D721Med (cell line): ENCODE data around the gene ANKRD6.

Source experiments
- DNase-seq: peaks from one replicate; pipeline ENCODE4 v3.0.0; 2011; ENCODE audit warnings: low spot score; ENCODE audit not compliant: insufficient read length
- FAIRE-seq: peaks from 2 replicates; lab custom pipeline; 2011; peaks lifted over from hg19 to GRCh38; lab: Jason Lieb, UNC
- TF ChIP-seq, protein P1 (sequence below): IDR thresholded peaks from 2 replicates; pipeline ENCODE4 v1.5.1; 2012; ENCODE audit warnings: mild to moderate bottlenecking, control low read depth; ENCODE audit not compliant: insufficient read depth; ENCODE audit errors: missing control alignments

ANKRD6 gene

DNA sequence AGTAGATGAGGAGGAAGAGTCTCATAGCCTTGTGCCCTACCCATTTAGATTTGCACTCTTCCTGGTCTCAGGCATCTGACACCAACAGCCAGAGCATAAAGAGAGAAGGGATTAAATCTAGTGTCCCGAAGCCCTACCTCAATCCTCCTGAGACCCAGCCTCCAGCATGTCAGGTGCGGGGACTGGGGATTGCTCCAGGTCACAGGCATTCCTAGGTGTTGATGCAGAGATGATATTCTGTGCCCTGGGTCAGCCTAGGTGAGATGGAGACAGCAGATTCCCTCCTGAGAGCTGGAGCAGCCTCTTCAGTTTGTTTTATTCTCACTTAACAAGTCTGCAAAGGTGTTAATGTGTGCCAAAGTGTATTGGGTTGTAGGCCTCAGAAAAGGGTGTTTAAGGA is 89.8 kb downstream of the ANKRD6 start:
- FAIRE-seq: no peak
- DNase-seq: no peak
- TF ChIP-seq, protein P1, sequence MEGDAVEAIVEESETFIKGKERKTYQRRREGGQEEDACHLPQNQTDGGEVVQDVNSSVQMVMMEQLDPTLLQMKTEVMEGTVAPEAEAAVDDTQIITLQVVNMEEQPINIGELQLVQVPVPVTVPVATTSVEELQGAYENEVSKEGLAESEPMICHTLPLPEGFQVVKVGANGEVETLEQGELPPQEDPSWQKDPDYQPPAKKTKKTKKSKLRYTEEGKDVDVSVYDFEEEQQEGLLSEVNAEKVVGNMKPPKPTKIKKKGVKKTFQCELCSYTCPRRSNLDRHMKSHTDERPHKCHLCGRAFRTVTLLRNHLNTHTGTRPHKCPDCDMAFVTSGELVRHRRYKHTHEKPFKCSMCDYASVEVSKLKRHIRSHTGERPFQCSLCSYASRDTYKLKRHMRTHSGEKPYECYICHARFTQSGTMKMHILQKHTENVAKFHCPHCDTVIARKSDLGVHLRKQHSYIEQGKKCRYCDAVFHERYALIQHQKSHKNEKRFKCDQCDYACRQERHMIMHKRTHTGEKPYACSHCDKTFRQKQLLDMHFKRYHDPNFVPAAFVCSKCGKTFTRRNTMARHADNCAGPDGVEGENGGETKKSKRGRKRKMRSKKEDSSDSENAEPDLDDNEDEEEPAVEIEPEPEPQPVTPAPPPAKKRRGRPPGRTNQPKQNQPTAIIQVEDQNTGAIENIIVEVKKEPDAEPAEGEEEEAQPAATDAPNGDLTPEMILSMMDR: no peak

- DNase-seq (no peak), FAIRE-seq (no peak)
- TF ChIP-seq, protein P1: no peak
Observed at GRCh38 chr6:89525786-89526562, 93.0 kb downstream of the ANKRD6 start.

DNA sequence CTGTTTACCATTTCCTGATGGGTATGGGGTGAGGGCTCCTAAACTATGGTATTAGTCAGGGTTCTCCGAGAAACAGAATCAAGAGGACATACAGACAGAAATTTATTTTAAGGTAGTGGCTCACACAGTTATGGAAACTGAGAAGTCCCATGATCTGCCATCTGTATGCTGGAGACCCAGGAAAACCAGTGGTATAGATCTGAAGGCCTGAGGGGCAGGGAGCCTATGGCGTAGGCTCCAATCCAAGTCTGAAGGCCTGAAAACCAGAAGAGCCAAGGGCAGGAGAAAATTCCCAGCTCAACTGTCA is 93.6 kb downstream of the ANKRD6 start:
- DNase-seq (no peak), FAIRE-seq (no peak)
- TF ChIP-seq, protein P1: no peak

- no peak for DNase-seq
- no peak for FAIRE-seq
- TF ChIP-seq, protein P1: no peak
Observed at GRCh38 chr6:89527634-89528033, 94.7 kb downstream of the ANKRD6 start.

GRCh38 chr6:89528866-89529265 is 95.9 kb downstream of the ANKRD6 start:
- DNase-seq (no peak), FAIRE-seq (no peak)
- TF ChIP-seq, protein P1: no peak

GRCh38 chr6:89530982-89531381 is 98.0 kb downstream of the ANKRD6 start:
- DNase-seq: no peak
- no peak for FAIRE-seq
- TF ChIP-seq, protein P1: no peak

- no peak for DNase-seq
- TF ChIP-seq, protein P1: no peak
- no peak for FAIRE-seq
Observed at GRCh38 chr6:89536231-89536630, 103.3 kb downstream of the ANKRD6 start.
